Ishikawa (cell line): ENCODE measurements around the gene PTCH2.

ENCODE experiments used
- EGR1 ChIP-seq: IDR thresholded peaks from 2 replicates; pipeline ENCODE4 v1.6.1; 2012
- EP300 ChIP-seq: IDR thresholded peaks from 2 replicates; pipeline ENCODE4 v1.6.1; 2012; ENCODE audit warnings: borderline replicate concordance
- FOXM1 ChIP-seq: IDR thresholded peaks from 2 replicates; pipeline ENCODE4 v1.6.1; 2012; ENCODE audit warnings: low read depth, borderline replicate concordance
- RAD21 ChIP-seq: IDR thresholded peaks from 2 replicates; pipeline ENCODE4 v1.6.1; 2012; ENCODE audit warnings: low read depth
- TAF1 ChIP-seq: IDR thresholded peaks from 2 replicates; pipeline ENCODE4 v1.6.1; 2012; ENCODE audit warnings: low read depth, mild to moderate bottlenecking
- TF ChIP-seq, protein P1 (sequence below): IDR thresholded peaks from 2 replicates; pipeline ENCODE4 v1.6.1; 2012
- TF ChIP-seq, protein P2 (sequence below): IDR thresholded peaks from 2 replicates; pipeline ENCODE4 v1.6.1; 2012; ENCODE audit warnings: low read depth, mild to moderate bottlenecking

DNA sequence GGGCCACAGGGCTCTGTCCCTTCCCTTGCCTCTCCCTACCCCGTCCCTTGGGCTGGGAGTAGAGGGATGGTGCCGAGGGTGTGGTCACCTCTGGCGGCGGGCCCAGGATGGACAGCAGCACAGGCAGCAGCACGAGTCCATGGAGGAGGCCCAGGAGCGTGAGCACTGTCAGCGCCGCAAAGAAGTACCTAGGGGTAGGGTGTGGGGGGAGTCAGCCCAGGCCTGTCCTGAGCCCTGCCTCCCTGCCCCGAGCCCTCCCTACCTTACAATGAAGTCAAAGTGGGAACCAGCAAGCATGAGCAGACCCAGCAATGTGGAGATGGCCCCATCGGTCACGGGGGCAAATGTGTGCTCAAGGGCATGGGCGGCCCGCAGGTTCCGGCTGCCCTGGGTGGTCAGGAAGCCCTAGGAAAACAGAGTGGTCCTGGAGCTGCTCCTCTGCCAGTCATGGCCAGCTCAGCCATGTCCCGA lies 20.0 kb downstream of the PTCH2 start:
- TF ChIP-seq EP300 = no peak
- TF ChIP-seq, protein P1, sequence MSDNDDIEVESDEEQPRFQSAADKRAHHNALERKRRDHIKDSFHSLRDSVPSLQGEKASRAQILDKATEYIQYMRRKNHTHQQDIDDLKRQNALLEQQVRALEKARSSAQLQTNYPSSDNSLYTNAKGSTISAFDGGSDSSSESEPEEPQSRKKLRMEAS = no peak
- no peak for TF ChIP-seq EGR1
- no peak for TF ChIP-seq RAD21
- TF ChIP-seq, protein P2, sequence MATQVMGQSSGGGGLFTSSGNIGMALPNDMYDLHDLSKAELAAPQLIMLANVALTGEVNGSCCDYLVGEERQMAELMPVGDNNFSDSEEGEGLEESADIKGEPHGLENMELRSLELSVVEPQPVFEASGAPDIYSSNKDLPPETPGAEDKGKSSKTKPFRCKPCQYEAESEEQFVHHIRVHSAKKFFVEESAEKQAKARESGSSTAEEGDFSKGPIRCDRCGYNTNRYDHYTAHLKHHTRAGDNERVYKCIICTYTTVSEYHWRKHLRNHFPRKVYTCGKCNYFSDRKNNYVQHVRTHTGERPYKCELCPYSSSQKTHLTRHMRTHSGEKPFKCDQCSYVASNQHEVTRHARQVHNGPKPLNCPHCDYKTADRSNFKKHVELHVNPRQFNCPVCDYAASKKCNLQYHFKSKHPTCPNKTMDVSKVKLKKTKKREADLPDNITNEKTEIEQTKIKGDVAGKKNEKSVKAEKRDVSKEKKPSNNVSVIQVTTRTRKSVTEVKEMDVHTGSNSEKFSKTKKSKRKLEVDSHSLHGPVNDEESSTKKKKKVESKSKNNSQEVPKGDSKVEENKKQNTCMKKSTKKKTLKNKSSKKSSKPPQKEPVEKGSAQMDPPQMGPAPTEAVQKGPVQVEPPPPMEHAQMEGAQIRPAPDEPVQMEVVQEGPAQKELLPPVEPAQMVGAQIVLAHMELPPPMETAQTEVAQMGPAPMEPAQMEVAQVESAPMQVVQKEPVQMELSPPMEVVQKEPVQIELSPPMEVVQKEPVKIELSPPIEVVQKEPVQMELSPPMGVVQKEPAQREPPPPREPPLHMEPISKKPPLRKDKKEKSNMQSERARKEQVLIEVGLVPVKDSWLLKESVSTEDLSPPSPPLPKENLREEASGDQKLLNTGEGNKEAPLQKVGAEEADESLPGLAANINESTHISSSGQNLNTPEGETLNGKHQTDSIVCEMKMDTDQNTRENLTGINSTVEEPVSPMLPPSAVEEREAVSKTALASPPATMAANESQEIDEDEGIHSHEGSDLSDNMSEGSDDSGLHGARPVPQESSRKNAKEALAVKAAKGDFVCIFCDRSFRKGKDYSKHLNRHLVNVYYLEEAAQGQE = no peak
- no peak for TF ChIP-seq TAF1
- TF ChIP-seq FOXM1 = no peak
